GM23338 (cell line): ENCODE measurements around the gene EEPD1. TPM values are rescaled to one million over a fixed set of nuclear protein-coding genes. Genes with fewer than 3 reads are reported as not detected.

Experiments used
- ATAC-seq: fragments of 200-7000 bp; cut with Tn5 transposase; 3 replicates; pipeline ENCODE4 v1.9.1; 2020
- DNase-seq: peaks from one replicate; pipeline ENCODE4 v3.0.0-alpha.2; 2015; ENCODE audit warnings: low spot score
- H2AFZ ChIP-seq: fragments of 200-600 bp; sonication (generic); 2 replicates; pipeline ENCODE4 v1.8.0; 2016; ENCODE audit warnings: antibody characterized with exemption, mild to moderate bottlenecking, moderate library complexity
- H3F3A ChIP-seq: fragments of 200-600 bp; sonication (generic); replicated peaks from 2 replicates; pipeline ENCODE4 v1.8.0; 2017; ENCODE audit warnings: antibody characterized with exemption, mixed run types, low read depth
- H3K27ac ChIP-seq: fragments of 200-600 bp; sonication (generic); 2 replicates; pipeline ENCODE4 v1.6.1; 2016; ENCODE audit warnings: low read depth
- H3K27me3 ChIP-seq: fragments of 200-600 bp; sonication (generic); 2 replicates; pipeline ENCODE4 v1.8.0; 2016; ENCODE audit warnings: mild to moderate bottlenecking, mixed run types, moderate library complexity; ENCODE audit not compliant: insufficient read depth
- H3K36me3 ChIP-seq: fragments of 200-600 bp; sonication (generic); 2 replicates; pipeline ENCODE4 v1.8.0; 2016; ENCODE audit warnings: mild to moderate bottlenecking; ENCODE audit not compliant: insufficient read depth
- H3K4me1 ChIP-seq: fragments of 200-600 bp; sonication (generic); 2 replicates; pipeline ENCODE4 v1.8.0; 2016; ENCODE audit warnings: mild to moderate bottlenecking, moderate library complexity; ENCODE audit not compliant: insufficient read depth
- H3K4me2 ChIP-seq: fragments of 200-600 bp; sonication (generic); 2 replicates; pipeline ENCODE4 v1.7.1; 2017; ENCODE audit warnings: mixed run types
- H3K4me3 ChIP-seq: fragments of 200-600 bp; sonication (generic); 2 replicates; pipeline ENCODE4 v1.6.1; 2016; ENCODE audit warnings: mixed run types
- H3K79me2 ChIP-seq: fragments of 200-600 bp; sonication (generic); replicated peaks from 2 replicates; pipeline ENCODE4 v1.8.0; 2017; ENCODE audit warnings: mild to moderate bottlenecking; ENCODE audit not compliant: insufficient read depth
- H3K9me2 ChIP-seq: fragments of 200-600 bp; sonication (generic); 2 replicates; pipeline ENCODE4 v1.8.0; 2017; ENCODE audit not compliant: insufficient read depth
- H4K20me1 ChIP-seq: fragments of 200-600 bp; sonication (generic); replicated peaks from 2 replicates; pipeline ENCODE4 v1.8.0; 2017; ENCODE audit warnings: mild to moderate bottlenecking; ENCODE audit not compliant: insufficient read depth
- H3K27ac Mint-ChIP-seq: 2 replicates; pipeline ENCODE4 v1.8.0; 2020; ENCODE audit warnings: inconsistent platforms, mild to moderate bottlenecking, moderate library complexity, mixed read lengths
- H3K27me3 Mint-ChIP-seq: 3 replicates; pipeline ENCODE4 v1.8.0; 2022; ENCODE audit warnings: low read depth, mild to moderate bottlenecking, moderate library complexity, mixed read lengths, inconsistent platforms; ENCODE audit not compliant: insufficient read depth, poor library complexity
- H3K36me3 Mint-ChIP-seq: 3 replicates; pipeline ENCODE4 v1.8.0; 2021; ENCODE audit warnings: low read depth, mild to moderate bottlenecking, inconsistent platforms, moderate library complexity, mixed read lengths
- H3K4me1 Mint-ChIP-seq: 3 replicates; pipeline ENCODE4 v1.8.0; 2020; ENCODE audit warnings: mild to moderate bottlenecking, inconsistent platforms, mixed read lengths
- H3K4me3 Mint-ChIP-seq: 3 replicates; pipeline ENCODE4 v1.8.0; 2021; ENCODE audit warnings: moderate library complexity, mild to moderate bottlenecking, inconsistent platforms, mixed read lengths
- H3K9me3 Mint-ChIP-seq: 3 replicates; pipeline ENCODE4 v1.8.0; 2020; ENCODE audit warnings: moderate library complexity, mild to moderate bottlenecking, inconsistent platforms, mixed read lengths
- ZNF114 ChIP-seq: fragments of 250-450 bp; sonication (Bioruptor Pico); IDR thresholded peaks from 2 replicates; pipeline ENCODE4 v1.5.0; 2020; ENCODE audit warnings: mild to moderate bottlenecking, moderate library complexity
- ZNF331 ChIP-seq: fragments of 250-450 bp; sonication (Bioruptor Pico); IDR thresholded peaks from 2 replicates; pipeline ENCODE4 v1.5.0; 2020; ENCODE audit warnings: low read depth, mild to moderate bottlenecking, moderate library complexity
- ZNF462 ChIP-seq: fragments of 250-450 bp; sonication (Bioruptor Pico); IDR thresholded peaks from 2 replicates; pipeline ENCODE4 v1.5.0; 2020; ENCODE audit warnings: mild to moderate bottlenecking, moderate library complexity
- polyA plus RNA-seq: library from polyadenylated mRNA; unstranded; fragments of >200 nt; fragmentation: Nextera tagmentation; extraction: Ambion mirVana; gene quantifications from 2 replicates; pipeline ENCODE4 v1.2.1, GENCODE V29; 2016
- total RNA-seq: library from RNA; depleted of rRNA; stranded (reverse); fragments of >200 nt; shearing (Covaris generic); gene quantifications from 2 replicates; pipeline ENCODE4 v1.2.3, GENCODE V29; 2014

EEPD1 gene
- total and polyA plus RNA-seq, 2 experiments from 2014 or later = 4.1 to 17.1 TPM

- Mint-ChIP-seq H3K27ac (no peak overlapping the region), H3K4me1 (peaks cover 51% of the 10 kb centered on the region)
These were observed 133.2 kb downstream of the EEPD1 start for GRCh38 chr7:36286226-36286625.

More at GRCh38 chr7:36286226-36286625, 133.2 kb downstream of the EEPD1 start:
- DNase-seq (no peak), ATAC-seq (no peak)
- Histone ChIP-seq H3K79me2 (no peaks in the 10 kb centered on the region), H3K36me3 (no peaks in the 10 kb centered on the region; the same call in 1 of the 2 replicates), H3K27ac (no peak overlapping the region), H3K4me2 (no peak overlapping the region), H3K4me3 (no peak overlapping the region), H3K9me2 (no peaks in the 10 kb centered on the region), H3K4me1 (peaks cover 33% of the 10 kb centered on the region), H3K27me3 (no peaks in the 10 kb centered on the region), H3F3A (no peaks in the 10 kb centered on the region), H4K20me1 (no peaks in the 10 kb centered on the region), H2AFZ (no peak overlapping the region)
- peaks cover 16% of the 10 kb centered on the region for H3K27me3 Mint-ChIP-seq
- TF ChIP-seq ZNF462 = no peak
- TF ChIP-seq ZNF114 (CRISPR knock-in tag) = no peak
- no peak for TF ChIP-seq ZNF331 (CRISPR knock-in tag)
- no peak overlapping the region for H3K4me3 Mint-ChIP-seq
- no peaks in the 10 kb centered on the region for H3K9me3 Mint-ChIP-seq
- peaks cover 18% of the 10 kb centered on the region; the same call in 2 of the 3 replicates for H3K36me3 Mint-ChIP-seq
